ENCODE results near the gene TLK2.
"Not testable (repeated sequence)": the region's sequence is repeated elsewhere in the genome, so short reads cannot be mapped to it uniquely, and the experiment has no call there.

TLK2 gene

DNA sequence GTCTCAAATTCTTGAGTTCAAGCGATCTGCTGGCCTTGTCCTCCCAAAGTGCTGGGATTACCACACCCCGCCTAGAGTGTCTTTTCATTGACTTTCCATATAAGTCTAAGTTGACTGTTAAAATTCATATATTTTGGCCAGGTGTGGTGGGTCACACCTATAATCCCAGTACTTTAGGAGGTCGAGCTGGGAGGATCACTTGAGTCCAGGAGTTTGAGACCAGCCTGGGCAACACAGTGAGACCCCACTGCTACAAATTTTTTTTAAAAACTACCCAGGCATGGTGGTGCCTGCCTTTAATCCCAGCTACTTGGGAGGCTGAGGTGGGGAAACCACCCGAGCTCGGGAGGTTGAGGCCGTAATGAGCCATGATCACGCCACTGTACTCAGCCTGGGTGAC lies 127.0 kb downstream of the TLK2 start:
- DNase-seq: no peak

DNA sequence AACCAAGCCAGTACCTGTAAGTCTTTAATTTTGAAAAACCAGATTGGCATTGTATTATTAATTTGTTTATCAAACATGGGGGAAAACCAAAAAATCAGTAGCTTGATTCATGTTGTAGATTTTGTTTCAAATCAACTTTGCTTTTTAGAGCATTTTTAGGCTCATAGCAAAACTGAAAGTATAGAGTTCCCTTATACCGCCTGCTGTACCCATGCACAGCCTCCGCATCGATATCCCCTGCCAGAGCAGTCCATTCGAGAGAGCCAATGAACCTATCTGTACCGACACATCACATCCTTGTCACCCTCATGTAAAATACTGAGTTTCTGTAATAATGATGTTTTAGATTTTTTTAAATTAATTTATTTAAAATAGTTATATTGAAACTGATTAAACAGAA lies 132.7 kb downstream of the TLK2 start:
- no peak for DNase-seq

- no peak for DNase-seq
These were observed 133.1 kb downstream of the TLK2 start for GRCh38 chr17:62611728-62612127.

DNA sequence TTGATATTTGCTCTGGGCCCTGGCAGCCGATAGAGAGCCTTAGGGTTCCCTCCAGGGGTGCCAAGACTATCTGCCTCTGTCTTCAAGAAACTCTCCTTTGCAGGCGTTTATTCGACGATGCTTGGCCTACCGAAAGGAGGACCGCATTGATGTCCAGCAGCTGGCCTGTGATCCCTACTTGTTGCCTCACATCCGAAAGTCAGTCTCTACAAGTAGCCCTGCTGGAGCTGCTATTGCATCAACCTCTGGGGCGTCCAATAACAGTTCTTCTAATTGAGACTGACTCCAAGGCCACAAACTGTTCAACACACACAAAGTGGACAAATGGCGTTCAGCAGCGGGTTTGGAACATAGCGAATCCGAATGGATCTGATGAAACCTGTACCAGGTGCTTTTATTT lies 133.7 kb downstream of the TLK2 start:
- DNase-seq: not testable (repeated sequence)

- not testable (repeated sequence) for DNase-seq
These were observed 134.5 kb downstream of the TLK2 start for GRCh38 chr17:62613095-62613494.

DNA sequence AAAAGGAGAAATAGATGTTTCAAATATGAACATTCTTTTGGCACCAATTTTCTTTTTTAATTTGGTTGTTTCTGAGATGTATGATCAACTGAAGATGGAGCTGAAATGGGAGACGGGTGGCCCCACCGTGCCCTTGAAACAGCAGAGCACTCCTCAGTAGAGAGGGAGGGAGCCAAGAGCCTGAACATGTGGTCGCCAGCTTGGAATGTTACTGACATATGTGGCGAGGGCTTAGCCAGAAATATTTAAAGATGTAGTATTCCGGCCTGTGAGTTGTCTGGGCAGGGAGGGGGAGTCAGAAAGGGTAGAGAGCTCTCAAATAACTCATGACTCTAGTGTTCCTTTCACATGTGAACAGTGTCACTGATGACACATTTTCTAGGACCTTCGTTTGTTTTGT lies 135.5 kb downstream of the TLK2 start:
- DNase-seq: no peak

DNA sequence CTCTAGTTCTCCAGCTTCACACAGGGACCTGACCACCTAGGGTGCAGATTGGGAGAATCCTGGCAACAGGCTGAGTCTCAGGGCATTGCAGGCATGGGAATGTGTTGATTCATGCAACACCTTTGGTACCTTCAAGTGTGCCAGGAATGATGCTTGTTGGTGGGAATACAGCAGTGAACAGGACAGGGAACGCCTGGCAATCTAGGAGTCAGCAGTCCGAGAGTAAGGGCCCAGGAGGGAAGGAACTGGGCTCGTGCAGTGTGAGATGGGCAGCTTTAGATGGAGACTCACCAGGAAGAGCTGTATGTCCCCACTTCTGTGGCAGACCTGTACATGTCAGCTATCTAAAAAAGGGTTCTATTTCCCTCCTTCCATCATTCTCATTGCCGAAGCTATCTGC lies 136.9 kb downstream of the TLK2 start:
- no peak for DNase-seq

- DNase-seq: no peak
These were observed 138.6 kb downstream of the TLK2 start for GRCh38 chr17:62616993-62617893.

DNA sequence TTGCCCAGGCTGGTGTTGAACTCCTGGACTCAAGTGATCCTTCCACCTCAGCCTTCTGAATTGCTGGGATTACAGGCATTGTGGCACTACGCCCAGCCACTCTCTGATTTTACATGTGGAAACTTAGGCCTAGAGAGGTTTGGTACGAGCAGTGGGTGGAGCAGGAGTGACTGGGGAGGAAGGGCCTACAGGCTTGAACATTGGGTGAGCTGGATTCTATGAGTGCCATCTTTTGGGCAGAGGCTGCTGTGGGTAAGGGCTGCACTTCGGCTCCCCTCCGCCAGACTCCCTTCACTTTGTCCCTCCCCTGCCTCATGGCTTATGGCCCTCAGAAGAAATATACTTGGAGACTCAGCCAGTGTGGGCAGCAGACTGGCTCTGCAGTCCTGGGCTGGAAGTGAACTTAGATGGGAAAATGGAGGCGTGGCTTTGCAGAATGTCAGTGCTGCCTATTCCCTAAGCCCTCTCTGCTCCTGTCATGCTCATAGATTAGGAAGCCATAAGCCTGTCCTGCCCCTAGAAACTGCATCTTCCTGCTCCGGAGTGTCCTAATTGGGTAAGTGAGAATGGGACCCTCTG lies 139.4 kb downstream of the TLK2 start:
- no peak for DNase-seq

GRCh38 chr17:62618647-62619416 lies 140.2 kb downstream of the TLK2 start:
- DNase-seq: no peak

- no peak for DNase-seq
These were observed 141.0 kb downstream of the TLK2 start for GRCh38 chr17:62619417-62620155.

DNA sequence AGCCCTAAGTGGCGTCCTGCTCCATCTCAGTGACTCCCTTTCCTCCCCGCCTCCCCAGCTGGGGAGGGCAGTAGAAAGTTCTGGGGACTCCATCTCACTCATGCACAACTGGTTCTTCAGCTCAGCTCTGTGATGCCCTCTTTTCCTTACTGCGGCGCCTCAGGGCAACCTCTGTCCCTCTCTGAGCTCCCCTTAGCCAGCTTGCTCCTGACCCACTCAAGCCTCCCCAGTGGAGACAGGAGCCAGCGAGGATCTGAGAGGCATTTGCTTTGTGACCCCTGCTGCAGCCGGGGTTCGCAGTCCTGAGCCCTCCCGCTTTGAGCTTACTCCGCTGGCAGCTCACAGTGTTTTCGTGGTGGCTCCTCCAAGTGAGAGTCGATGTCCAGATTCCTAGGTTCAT lies 142.6 kb downstream of the TLK2 start:
- no peak for DNase-seq

DNA sequence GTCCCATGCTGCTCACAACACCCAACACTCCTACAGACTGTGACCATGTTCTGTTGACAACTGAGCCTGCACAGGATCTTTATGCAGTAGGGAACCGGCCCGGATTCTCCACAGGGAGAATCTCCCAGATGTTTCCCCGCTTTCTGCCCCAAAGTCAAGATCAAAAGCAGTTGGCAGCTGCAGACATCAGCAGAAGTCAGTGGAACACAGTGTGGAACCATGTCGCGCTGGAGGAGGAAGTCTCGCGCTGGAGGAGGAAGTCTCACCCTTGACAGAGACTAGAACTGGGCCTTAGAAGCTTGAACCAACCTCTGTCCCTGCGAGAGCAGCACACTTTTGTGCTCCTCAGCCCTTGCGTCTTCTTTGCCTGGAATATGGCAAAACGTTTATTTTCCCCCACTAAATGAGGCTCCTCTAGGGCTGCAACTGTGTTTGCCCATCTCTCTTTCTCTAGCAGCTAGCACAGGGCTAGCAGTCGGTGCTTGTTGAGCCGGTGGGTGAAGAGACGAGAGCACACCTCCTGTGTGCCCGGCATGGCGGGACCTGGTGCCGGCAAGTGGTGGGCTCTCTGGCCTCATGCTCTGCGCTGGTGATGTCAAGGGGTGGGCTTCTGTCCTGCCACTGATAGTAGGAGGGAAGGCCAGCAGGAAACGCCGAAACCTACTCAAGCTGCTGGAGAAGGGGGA lies 146.7 kb downstream of the TLK2 start:
- DNase-seq: no peak

- DNase-seq: no peak
These were observed 147.2 kb downstream of the TLK2 start for GRCh38 chr17:62625870-62626200.

DNA sequence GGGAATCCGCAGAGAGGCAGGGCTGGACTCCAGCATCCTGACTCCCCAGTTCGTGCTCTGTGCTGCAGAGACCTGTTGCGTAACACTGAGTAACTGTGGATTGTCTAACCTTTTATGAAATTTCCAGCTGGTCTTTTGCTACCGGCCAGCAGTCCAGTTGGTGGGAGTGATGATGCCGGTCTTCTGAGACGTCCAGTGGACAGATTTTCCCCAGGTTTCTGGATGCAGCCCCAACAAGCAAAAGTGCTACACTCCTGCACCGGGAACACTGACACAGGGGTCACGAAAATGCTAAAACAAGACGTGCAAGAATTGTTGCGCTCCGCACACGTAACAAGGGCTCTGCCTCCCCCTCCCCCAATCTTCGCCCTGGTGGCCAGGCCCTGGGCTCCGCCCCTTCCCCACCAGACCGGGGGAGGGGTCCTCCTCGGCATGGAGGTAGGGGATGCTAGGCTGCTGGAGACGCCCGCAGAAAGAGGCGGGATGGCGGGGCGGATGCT lies 148.1 kb downstream of the TLK2 start:
- DNase-seq: no peak

DNA sequence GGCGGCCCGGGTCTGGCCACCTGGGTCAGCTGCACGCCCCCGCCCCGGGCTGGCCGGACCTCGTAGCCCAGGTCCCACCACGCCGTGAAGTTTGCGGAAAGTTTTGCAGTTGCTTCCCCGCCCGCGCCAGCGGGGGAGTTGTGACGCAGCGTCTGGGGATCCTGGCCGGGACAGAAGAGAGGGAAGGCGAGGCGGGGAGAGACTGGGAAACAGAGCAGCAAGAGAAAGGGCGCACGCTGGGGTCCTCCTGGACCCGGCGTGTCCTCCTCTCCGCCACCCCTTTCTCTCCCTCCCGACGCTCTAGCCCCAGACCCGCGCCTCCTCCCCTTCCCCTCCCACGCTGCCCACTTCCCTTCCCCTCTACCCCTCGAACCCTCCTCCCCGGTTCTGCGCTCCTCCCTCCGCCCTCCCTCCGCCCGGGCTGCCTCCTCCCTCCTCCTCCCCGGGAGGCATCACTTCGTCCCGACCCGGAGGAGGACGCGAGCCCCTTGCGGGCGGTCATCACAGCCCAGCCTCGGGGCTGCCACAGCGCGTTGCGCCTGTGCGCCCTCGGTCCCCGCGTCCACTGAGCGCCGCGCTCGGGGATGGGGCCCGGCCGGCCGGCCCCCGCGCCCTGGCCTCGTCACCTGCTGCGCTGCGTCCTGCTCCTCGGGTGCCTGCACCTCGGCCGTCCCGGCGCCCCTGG lies 148.7 kb downstream of the TLK2 start, which contains the start of gene MRC2:
Gene MRC2 (plus strand): TSS at position 452 of the 685 bp plus-strand sequence. CDS start 133 bp downstream, at position 585.
- DNase-seq: no peak

GRCh38 chr17:62627904-62628633 lies 149.4 kb downstream of the TLK2 start:
- no peak for DNase-seq

GRCh38 chr17:62628831-62629555 lies 150.4 kb downstream of the TLK2 start:
- no peak for DNase-seq

DNA sequence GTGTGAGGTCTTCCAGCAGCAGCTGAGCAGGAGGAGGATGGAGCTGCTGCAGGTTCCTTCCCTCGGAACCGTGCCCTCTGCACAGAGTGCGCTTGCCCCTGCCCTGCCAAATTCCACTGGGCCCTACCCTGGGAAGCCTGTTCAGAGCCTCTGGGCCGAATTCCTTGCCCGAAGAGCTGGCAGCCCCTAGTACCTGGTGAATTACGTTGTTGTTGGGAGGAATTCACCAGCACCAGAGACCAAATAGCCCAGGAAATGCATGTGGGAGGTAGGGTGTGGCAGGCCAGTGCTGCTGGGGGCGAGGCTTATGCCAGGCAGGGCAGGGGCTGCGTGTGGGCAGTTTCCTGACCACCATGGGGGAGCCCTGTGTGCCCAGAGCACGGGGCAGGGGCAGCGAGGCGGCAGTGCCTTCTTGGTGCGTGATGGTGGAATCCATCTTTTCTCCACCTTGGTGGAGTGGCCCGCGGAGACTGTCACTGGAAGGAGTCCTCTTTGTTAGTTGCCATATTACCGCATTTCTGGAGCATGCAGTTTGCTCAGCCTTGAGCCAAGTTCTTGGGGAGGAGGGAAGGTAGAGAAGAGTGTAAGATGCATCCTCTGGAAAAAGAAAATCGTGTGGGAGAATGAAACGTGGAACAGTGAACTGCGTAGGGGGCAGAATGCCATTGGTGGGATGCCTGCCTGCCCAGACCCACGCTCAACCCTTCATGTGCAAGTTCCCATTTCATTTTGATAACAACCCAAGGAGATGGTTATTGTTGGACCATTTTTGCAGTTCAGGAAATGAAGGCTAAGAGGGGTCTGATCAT lies 151.1 kb downstream of the TLK2 start:
- no peak for DNase-seq

All from activated CD4-positive, alpha-beta T cell treated with anti-CD3 and anti-CD28 coated beads for 1 hour (primary cell).